Osteocyte (in vitro differentiated cells): ENCODE data around the gene RAET1E. TPM values are rescaled to one million over a fixed set of nuclear protein-coding genes. Genes with fewer than 3 reads are reported as not detected.

Experiments used
- DNase-seq: peaks from one replicate; pipeline ENCODE4 v3.0.0; 2021; ENCODE audit warnings: mixed read lengths; ENCODE audit not compliant: unreplicated experiment; ENCODE audit errors: extremely low spot score
- H3K27ac Mint-ChIP-seq: one replicate; pipeline ENCODE4 v1.8.0; 2021; ENCODE audit warnings: mild to moderate bottlenecking, mixed read lengths; ENCODE audit not compliant: unreplicated experiment
- H3K27me3 Mint-ChIP-seq: one replicate; pipeline ENCODE4 v1.8.0; 2021; ENCODE audit warnings: mixed read lengths; ENCODE audit not compliant: unreplicated experiment
- H3K36me3 Mint-ChIP-seq: one replicate; pipeline ENCODE4 v1.8.0; 2021; ENCODE audit warnings: mixed read lengths; ENCODE audit not compliant: unreplicated experiment
- H3K4me1 Mint-ChIP-seq: one replicate; pipeline ENCODE4 v1.8.0; 2021; ENCODE audit warnings: mixed read lengths; ENCODE audit not compliant: unreplicated experiment
- H3K4me3 Mint-ChIP-seq: one replicate; pipeline ENCODE4 v1.8.0; 2021; ENCODE audit warnings: mild to moderate bottlenecking, moderate library complexity, mixed read lengths; ENCODE audit not compliant: unreplicated experiment
- H3K9me3 Mint-ChIP-seq: one replicate; pipeline ENCODE4 v1.8.0; 2021; ENCODE audit warnings: mixed read lengths; ENCODE audit not compliant: unreplicated experiment
- total RNA-seq: library from RNA; stranded (reverse); gene quantifications from 2 replicates; pipeline ENCODE4 v1.2.1, GENCODE V29; 2021
- TF ChIP-seq, protein P1 (sequence below): fragments of 200-600 bp; sonication (generic); IDR thresholded peaks from 2 replicates; pipeline ENCODE4 v1.5.0; 2021; ENCODE audit warnings: antibody characterized with exemption, mild to moderate bottlenecking, moderate library complexity

Gene RAET1E
- total RNA-seq, 1 donor from 2014 or later, result not detected

DNA sequence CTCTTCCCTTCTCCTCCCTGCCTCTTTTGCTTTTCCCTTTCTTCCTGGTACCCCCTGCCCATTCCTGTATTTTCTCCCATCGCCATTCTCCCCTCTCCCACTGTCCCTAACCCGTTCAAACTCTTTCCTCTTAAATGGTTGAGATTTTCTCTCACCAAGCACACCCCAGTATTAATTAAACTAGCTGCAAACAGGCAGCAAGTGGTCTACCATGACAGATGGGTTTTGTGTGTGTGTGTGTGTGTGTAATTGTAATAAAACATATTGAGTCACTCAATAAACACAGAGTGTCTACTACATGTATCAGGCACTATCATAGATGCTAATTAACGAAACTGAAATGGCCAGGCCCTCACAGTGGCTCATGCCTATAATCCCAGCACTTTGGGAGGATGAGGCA is 6.7 kb downstream of the RAET1E start:
- Mint-ChIP-seq H3K36me3 (no peaks in the 10 kb centered on the region), H3K4me1 (peaks cover 39% of the 10 kb centered on the region), H3K27ac (peak overlapping the region; percentile 79), H3K4me3 (no peak overlapping the region), H3K27me3 (no peaks in the 10 kb centered on the region), H3K9me3 (no peaks in the 10 kb centered on the region)
- no peak for DNase-seq
- TF ChIP-seq, protein P1, sequence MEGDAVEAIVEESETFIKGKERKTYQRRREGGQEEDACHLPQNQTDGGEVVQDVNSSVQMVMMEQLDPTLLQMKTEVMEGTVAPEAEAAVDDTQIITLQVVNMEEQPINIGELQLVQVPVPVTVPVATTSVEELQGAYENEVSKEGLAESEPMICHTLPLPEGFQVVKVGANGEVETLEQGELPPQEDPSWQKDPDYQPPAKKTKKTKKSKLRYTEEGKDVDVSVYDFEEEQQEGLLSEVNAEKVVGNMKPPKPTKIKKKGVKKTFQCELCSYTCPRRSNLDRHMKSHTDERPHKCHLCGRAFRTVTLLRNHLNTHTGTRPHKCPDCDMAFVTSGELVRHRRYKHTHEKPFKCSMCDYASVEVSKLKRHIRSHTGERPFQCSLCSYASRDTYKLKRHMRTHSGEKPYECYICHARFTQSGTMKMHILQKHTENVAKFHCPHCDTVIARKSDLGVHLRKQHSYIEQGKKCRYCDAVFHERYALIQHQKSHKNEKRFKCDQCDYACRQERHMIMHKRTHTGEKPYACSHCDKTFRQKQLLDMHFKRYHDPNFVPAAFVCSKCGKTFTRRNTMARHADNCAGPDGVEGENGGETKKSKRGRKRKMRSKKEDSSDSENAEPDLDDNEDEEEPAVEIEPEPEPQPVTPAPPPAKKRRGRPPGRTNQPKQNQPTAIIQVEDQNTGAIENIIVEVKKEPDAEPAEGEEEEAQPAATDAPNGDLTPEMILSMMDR, result no peak

DNA sequence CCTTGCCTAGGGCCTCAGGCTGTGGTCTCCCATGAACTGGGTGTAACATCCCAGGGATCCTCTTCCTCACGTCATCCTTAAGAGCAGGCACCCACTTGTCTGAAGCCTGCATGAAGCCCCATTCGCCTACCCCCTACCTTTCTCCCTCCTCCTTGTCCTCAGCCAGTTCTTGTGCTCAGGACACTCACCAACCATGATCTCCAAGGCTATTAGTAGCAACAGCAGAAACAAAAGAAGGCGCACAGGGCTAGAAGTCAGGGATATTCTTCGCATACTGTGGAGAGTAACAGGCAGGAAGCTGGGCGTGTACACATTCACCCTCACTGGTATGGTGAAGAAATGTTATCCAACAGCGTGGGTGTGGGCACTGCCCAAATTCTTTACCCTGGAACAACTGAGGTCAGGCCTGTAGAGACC is 7.3 kb downstream of the RAET1E start:
- TF ChIP-seq, protein P1, result no peak
- Mint-ChIP-seq H3K36me3 (no peaks in the 10 kb centered on the region), H3K9me3 (no peaks in the 10 kb centered on the region), H3K4me1 (peaks cover 33% of the 10 kb centered on the region), H3K27me3 (no peaks in the 10 kb centered on the region), H3K4me3 (peak overlapping the region; percentile 2), H3K27ac (peak overlapping the region; percentile 79)
- DNase-seq, result no peak

DNA sequence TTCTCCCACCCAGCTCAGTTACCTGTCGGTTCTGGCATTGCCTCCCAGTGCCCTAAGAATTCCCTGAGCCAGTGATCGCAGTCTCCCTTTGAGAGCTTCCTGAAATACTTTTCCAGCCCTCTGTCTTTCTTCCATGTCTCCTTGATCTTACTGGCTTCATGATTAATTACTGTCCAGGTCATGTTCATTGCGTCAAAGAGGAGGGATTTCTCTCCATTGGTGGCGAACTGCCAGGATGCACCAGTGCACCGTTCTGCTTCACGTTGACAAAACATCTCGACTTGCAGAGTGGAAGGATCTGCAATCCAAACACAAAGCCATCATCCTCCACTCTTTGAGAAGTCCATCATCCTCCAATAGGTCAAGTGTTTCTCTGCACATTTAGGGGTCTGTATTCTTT is 8.6 kb downstream of the RAET1E start:
- Mint-ChIP-seq H3K4me3 (no peak overlapping the region), H3K27ac (peak overlapping the region; percentile 34), H3K27me3 (no peaks in the 10 kb centered on the region), H3K36me3 (no peaks in the 10 kb centered on the region), H3K4me1 (peaks cover 21% of the 10 kb centered on the region), H3K9me3 (no peaks in the 10 kb centered on the region)
- no peak for DNase-seq
- TF ChIP-seq, protein P1, result no peak

DNA sequence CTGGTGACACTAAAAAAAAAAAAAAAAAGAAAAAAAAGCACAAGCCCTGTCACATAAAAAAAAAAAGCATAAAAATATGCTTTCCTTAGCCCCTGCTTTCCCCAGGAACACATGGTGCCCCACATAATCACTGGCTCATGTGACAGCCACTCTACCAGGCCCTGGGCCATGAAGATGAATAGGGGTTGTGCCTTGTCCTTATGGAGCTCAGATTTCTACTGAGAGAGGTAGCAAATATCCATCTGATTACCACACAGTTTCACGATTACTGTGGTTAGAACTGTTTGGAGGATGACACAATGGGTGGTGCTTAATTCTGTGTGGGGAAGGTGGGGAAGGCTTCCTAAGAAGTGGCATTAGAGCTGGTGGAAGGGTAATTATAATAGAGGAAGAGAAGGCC is 9.3 kb downstream of the RAET1E start:
- no peak for DNase-seq
- Mint-ChIP-seq H3K27ac (no peak overlapping the region), H3K36me3 (no peaks in the 10 kb centered on the region), H3K9me3 (no peaks in the 10 kb centered on the region), H3K27me3 (peaks cover 3% of the 10 kb centered on the region), H3K4me3 (no peak overlapping the region), H3K4me1 (peaks cover 23% of the 10 kb centered on the region)
- TF ChIP-seq, protein P1, result no peak

DNA sequence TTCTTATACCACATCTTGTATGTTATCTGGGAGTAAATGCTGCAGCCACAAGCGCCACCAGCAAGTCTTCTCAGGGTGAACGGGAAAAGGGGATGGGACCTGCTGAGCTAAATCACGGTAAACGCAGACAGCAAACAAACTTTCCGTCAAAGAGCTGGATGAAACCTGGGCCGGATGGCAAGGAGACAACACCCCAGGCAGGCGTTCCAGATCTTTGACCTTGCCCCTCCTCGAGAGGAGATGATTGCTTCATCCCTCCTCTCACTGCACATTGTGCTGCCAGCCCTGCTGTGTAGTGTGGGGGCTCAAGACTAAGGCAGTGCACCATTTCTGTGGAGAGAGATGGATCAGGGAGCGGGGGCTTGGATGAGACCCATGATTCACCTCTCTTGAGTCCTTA is 9.8 kb downstream of the RAET1E start:
- Mint-ChIP-seq H3K36me3 (no peaks in the 10 kb centered on the region), H3K4me1 (peaks cover 23% of the 10 kb centered on the region), H3K4me3 (no peak overlapping the region), H3K27ac (no peak overlapping the region), H3K27me3 (peaks cover 4% of the 10 kb centered on the region), H3K9me3 (no peaks in the 10 kb centered on the region)
- TF ChIP-seq, protein P1, result no peak
- no peak for DNase-seq
